NCI-H1417 (cell line): ENCODE results near the gene NDE1.

Source experiments
- DNase-seq, 3 experiments: peaks; one replicate each; lab custom pipeline; 2025; lab: John Stamatoyannopoulos, UW

Gene NDE1

GRCh38 chr16:15768201-15768600, 118.2 kb downstream of the NDE1 start:
- no peak for DNase-seq

DNA sequence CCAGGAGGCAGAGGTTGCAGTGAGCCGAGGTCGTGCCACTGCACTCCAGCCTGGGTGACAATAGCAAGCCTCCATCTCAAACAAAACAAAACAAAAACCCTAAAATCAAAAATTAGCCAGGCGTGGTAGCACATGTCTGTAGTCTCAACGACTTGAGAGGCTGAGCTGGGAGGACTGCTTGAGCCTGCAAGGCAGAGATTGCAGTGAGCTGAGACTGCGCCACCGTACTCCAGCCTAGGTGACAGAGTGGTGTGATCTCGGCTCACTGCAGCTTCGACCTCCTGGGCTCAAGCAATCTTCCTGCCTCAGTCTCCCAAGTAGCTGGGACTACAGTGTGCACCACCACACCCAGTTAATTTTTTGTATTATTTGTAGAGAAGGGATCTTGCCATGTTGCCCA, 119.2 kb downstream of the NDE1 start:
- no peak for DNase-seq

- DNase-seq = no peak
Measured at GRCh38 chr16:15770107-15770506, 120.1 kb downstream of the NDE1 start.

- DNase-seq = no peak
Measured at GRCh38 chr16:15770512-15770911, 120.5 kb downstream of the NDE1 start.

GRCh38 chr16:15771694-15772093, 121.6 kb downstream of the NDE1 start:
- no peak for DNase-seq

DNA sequence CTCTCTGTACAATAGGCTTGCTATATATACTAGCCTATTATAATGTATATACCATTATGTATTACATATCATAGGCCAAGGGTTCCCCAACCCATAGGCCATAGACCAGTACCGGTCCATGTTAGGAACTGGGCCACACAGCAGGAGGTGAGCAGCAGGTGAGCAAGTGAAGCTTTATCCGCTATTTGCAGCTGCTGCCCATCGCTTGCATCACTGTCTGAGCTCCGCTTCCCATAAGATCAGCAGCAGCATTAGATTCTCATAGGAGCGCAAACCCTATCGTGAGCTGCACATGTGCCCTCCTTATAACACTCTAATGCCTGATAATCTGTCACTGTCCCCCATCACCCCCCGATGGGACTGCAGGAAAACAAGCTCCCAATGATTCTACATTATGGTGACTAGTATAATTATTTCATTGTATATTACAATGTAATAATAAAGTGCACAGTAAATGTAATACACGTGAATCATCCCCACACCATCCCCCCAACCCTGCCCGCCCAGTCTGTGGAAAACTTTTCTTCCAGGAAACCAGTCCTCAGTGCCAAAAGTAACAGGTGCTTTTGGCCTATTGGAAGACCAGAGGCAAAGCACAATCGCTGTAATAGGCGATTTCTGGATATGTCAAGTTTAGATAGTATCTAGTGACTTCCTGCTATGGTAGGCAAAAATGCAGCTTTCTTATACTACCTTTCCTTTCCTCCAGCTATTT, 122.7 kb downstream of the NDE1 start:
- DNase-seq = no peak

GRCh38 chr16:15773968-15774367, 123.9 kb downstream of the NDE1 start:
- DNase-seq = no peak

DNA sequence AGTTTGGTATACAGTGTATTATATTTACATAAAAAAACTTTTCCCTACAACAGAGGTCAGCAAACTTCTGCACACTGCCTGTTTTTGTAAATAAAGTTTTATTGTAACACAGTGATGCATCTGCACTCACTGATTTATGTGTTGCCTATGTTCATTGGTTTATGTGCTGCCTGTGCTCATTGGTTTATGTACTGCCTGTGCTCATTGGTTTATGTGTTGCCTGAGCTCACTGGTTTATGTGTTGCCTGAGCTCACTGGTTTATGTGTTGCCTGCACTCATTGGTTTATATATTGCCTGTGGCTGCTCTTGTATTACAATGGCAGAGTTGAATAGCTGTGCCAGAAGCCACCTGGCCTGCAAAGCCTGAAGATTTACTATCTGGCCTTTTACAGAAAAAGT, 125.2 kb downstream of the NDE1 start:
- DNase-seq = peak in 1 of 3 experiments; percentile 12

GRCh38 chr16:15775663-15776304, 125.7 kb downstream of the NDE1 start:
- no peak for DNase-seq
